GM12864 (cell line): ENCODE data around the gene PDE4D.
"Not testable (repeated sequence)": the region's sequence is repeated elsewhere in the genome, so short reads cannot be mapped to it uniquely, and the experiment has no call there.

Experiments used
- DNase-seq: peaks from one replicate; pipeline ENCODE4 v3.0.0-alpha.2; 2011; ENCODE audit warnings: low read depth
- H3K4me3 ChIP-seq: 2 replicates; pipeline ENCODE4 v1.5.1; 2011; ENCODE audit warnings: mild to moderate bottlenecking, low read depth, low read length, control low read depth
- CTCF ChIP-seq: IDR thresholded peaks from 2 replicates; pipeline ENCODE4 v1.5.1; 2011; ENCODE audit warnings: low read depth, mild to moderate bottlenecking, moderate library complexity, low read length, control low read depth, inconsistent platforms; ENCODE audit errors: missing control alignments

The PDE4D gene

DNA sequence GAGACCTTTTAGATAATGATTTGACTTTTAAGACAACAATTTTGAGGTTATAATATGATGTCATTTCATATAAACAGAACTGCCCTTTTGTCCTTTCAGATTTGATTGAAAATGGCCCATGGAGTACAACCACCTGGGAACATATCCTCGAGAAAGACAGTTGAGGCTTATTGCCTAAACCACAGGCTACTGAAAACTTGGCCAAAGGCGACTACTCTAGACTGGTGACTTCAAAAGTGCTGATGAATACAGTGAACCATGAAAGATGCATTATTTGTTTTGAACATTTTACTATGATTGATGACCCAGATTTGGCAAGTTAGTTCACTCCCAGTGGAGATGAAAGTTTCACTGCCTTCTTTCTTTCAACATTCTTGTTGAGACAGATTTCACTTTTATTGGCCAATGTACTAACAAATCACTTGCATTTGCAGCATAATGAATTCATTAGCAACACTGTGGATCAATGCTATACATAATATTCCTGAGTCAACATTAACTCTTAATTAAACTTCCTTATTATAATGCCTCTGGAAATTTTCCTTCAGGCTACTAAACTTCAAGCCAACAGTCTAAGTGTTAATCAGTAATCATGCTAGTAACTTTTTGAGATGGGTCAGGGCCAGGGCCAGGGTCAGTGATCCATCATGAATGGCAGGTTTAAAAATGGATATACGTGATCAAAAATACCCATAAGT is 830.4 kb downstream of the PDE4D start:
- no peak for TF ChIP-seq CTCF
- DNase-seq: no peak
- H3K4me3 ChIP-seq: no peak overlapping the region

DNA sequence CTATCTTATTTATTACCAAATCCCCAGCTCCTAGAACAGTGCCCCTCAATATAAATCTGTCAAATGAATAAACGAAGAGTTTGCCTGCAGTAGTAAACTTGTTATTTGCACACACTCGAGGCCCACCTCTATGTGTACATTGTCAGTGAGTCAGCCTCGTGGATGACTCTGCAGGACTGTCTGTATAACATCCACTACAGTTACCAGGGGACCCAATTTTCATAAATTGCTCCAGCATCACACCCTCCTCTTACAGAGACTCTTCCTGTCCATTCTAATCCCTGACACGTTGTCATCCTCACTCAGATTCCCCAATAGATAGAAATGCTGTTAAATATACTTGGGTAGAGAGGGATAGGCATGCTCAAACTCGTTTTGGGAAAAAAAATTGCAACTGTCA is 832.1 kb downstream of the PDE4D start:
- H3K4me3 ChIP-seq: no peak overlapping the region
- TF ChIP-seq CTCF: no peak
- DNase-seq: no peak

DNA sequence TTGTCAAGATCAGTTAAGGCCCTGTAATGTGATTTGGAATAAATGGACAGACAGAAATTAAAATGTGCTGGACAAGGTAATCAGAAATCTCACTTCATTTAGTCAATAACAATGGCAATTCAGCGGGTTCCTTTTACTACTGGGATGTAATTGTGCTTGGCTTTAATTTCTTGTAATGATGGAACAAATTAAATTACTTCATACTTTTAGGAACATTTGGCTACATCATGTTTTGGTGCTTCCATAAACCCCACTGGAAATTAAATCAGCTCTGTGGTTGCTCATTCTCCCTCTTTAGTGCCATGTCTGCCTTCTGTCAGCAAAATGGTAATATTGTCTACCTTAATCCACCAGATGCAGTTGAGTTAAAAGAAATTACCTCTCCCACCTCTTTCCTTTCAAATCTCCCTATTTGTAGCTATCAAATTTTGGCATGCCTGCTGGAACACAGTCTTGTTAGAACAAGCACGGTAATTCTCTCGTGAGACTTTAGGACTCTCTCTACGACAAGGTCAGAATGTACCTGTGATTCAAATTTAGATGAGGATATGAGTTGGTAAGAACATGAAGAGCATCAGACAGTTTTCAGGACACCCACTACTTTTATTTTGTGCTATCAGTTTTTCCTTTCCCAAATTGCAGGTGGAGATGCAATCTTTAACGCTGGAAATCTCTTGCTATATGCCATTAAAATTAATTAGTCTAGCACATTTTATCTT is 834.4 kb downstream of the PDE4D start:
- no peak for TF ChIP-seq CTCF
- no peak for DNase-seq
- H3K4me3 ChIP-seq: no peak overlapping the region

- DNase-seq: no peak
- TF ChIP-seq CTCF: no peak
- no peak overlapping the region for H3K4me3 ChIP-seq
Observed at GRCh38 chr5:59058237-59058636, 835.3 kb downstream of the PDE4D start.

DNA sequence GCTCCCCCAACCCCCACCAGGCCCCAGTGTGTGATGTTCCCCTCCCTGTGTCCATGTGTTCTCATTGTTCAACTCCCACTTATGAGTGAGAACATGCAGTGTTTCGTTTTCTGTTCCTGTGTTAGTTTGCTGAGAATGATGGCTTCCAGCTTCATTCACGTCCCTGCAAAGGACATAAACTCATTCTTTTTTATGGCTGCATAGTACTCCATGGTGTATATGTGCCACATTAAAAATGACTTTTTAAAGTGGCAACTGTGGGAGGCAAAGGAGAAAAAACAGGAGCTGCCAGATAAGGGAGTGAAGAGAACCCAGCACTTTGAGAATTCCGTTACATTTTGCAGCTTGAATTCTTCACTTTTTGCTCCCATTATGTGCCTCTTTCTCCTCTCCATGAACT is 836.9 kb downstream of the PDE4D start:
- not testable (repeated sequence) for H3K4me3 ChIP-seq, DNase-seq

GRCh38 chr5:59055745-59056448 is 837.6 kb downstream of the PDE4D start:
- no peak overlapping the region for H3K4me3 ChIP-seq
- DNase-seq: no peak
- TF ChIP-seq CTCF: no peak

DNA sequence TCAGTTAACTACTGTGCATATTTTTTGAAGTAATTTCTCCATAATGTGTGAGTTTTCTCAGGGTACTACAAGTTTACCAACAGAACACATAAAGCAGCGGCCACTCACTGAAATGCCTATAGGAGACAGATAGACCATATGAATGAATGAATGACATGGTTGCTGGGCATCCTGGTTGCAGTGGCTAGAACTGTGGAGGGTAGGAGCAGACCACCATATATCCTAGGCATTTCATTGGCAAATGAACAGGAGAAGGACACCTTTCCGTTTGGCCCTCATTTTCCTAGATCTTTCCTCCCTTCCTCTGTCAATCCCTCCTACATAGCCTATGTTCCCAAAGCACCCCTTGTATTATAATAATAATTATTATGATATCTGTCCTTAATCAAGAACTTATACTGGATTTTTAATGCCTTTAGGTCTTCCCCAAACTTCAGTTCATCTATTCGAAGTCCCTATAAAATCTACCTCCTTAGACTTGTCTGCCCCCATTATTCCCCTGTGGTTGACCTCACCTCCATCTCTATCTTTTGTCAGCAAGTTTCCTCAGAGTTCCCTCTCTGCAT is 838.5 kb downstream of the PDE4D start:
- TF ChIP-seq CTCF: no peak
- H3K4me3 ChIP-seq: no peak overlapping the region
- no peak for DNase-seq
